ENCODE data around the gene MTRF1L.

Gene MTRF1L, protein sequence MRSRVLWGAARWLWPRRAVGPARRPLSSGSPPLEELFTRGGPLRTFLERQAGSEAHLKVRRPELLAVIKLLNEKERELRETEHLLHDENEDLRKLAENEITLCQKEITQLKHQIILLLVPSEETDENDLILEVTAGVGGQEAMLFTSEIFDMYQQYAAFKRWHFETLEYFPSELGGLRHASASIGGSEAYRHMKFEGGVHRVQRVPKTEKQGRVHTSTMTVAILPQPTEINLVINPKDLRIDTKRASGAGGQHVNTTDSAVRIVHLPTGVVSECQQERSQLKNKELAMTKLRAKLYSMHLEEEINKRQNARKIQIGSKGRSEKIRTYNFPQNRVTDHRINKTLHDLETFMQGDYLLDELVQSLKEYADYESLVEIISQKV

GRCh38 chr6:153002613-153003365 is at the start of gene MTRF1L:
Gene MTRF1L, minus strand, starts transcription at chr6:153002709. Its CDS starts 24 bp downstream, at chr6:153002685.
- Mint-ChIP-seq H3K4me3 (peak within 1 kb of the TSS; percentile 95), H3K27ac (peak within 1 kb of the TSS; percentile 92), H3K4me1 (peaks cover 44% of the 10 kb centered on the region), H3K36me3 (peaks cover 22% of the 10 kb centered on the region), H3K9me3 (peaks cover 5% of the 10 kb centered on the region), H3K27me3 (peaks cover 6% of the 10 kb centered on the region)
- DNase-seq, result peak; percentile 92
- CTCF ChIA-PET, result interaction anchor here (1.1 kb wide), 1 partner anchor 17 kb away, joined by 4 read pairs; no protein-coding TSS in a partner anchor

GRCh38 chr6:153051801-153052200 is 49.3 kb upstream of the MTRF1L start:
- Mint-ChIP-seq H3K4me3 (no peak overlapping the region), H3K27me3 (peaks cover 3% of the 10 kb centered on the region), H3K36me3 (no peaks in the 10 kb centered on the region), H3K9me3 (no peaks in the 10 kb centered on the region), H3K4me1 (no peaks in the 10 kb centered on the region), H3K27ac (no peak overlapping the region)
- DNase-seq, result no peak
- CTCF ChIA-PET, result no interaction called here

DNA sequence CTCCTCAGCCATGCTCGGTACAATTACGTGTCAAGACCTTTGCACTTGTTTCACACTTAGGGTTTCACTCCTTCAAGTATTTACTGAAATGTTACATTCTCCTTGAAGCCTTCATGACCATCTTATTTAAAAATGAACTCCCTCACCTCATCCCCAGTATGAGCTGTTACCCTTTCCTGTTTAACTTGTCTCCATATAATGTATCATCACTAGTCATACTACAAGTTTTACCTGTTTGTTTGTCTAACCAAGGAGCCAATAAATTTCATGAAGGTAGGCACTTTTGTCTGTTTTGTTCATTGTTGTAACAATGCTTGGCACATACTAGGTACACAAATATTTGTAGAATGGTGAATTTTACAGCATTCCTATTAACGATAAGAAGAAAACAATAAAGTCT is 46.1 kb upstream of the MTRF1L start:
- Mint-ChIP-seq H3K4me3 (no peak overlapping the region), H3K4me1 (no peaks in the 10 kb centered on the region), H3K27me3 (peaks cover 2% of the 10 kb centered on the region), H3K27ac (no peak overlapping the region), H3K9me3 (no peaks in the 10 kb centered on the region), H3K36me3 (no peaks in the 10 kb centered on the region)
- CTCF ChIA-PET, result no interaction called here
- DNase-seq, result no peak

- no peaks in the 10 kb centered on the region for H3K9me3 Mint-ChIP-seq
- CTCF ChIA-PET, result no interaction called here
- no peaks in the 10 kb centered on the region for H3K4me1 Mint-ChIP-seq
- H3K27ac Mint-ChIP-seq, result no peak overlapping the region
- no peak overlapping the region for H3K4me3 Mint-ChIP-seq
- DNase-seq, result no peak
- H3K27me3 Mint-ChIP-seq, result no peaks in the 10 kb centered on the region
- H3K36me3 Mint-ChIP-seq, result no peaks in the 10 kb centered on the region
Measured at GRCh38 chr6:153047386-153047785, 44.9 kb upstream of the MTRF1L start.

DNA sequence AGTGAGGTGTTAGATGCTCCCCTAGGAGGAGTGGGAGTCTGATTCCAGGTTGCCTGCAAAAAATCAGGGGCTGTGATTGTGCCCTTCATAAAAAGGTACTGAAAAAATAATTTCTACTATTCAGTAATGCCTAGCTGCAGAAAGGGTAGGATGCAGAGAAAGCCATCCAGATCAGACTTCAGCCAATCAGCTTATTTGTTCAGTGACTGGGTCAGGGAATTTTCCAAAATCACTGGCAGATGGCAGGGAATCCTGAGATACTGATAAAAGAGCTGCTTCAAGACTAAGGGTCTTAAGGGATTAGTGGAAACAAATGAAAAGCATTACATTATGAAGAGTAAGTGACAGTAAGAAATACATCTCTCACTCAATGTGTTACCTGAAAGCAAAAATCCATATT is 42.8 kb upstream of the MTRF1L start:
- CTCF ChIA-PET, result no interaction called here
- Mint-ChIP-seq H3K4me3 (no peak overlapping the region), H3K36me3 (no peaks in the 10 kb centered on the region), H3K4me1 (no peaks in the 10 kb centered on the region), H3K27ac (no peak overlapping the region), H3K9me3 (no peaks in the 10 kb centered on the region), H3K27me3 (no peaks in the 10 kb centered on the region)
- no peak for DNase-seq

DNA sequence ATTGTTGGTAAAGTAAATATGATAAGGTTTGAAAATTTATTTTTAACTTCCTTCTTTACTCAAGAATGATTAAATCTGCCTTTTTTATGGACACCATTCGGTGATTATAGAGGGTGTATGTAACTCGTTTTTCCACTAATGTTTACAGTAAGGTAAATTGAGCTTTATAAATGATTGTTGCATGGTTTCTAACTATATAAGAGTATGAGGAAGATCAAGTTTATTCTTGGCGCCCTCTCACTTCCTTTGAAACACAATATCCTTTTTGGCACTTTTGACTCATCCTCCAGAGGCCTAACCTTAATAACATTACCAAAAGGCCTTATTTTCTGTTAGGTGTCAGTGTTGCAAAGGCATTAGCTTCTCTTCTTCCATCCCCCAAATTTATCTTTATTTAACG is 41.8 kb upstream of the MTRF1L start:
- H3K36me3 Mint-ChIP-seq, result no peaks in the 10 kb centered on the region
- H3K27me3 Mint-ChIP-seq, result no peaks in the 10 kb centered on the region
- no peak for DNase-seq
- CTCF ChIA-PET, result no interaction called here
- H3K4me3 Mint-ChIP-seq, result no peak overlapping the region
- H3K9me3 Mint-ChIP-seq, result no peaks in the 10 kb centered on the region
- no peaks in the 10 kb centered on the region for H3K4me1 Mint-ChIP-seq
- no peak overlapping the region for H3K27ac Mint-ChIP-seq

- CTCF ChIA-PET, result no interaction called here
- Mint-ChIP-seq H3K36me3 (no peaks in the 10 kb centered on the region), H3K27ac (no peak overlapping the region), H3K9me3 (no peaks in the 10 kb centered on the region), H3K27me3 (no peaks in the 10 kb centered on the region), H3K4me1 (no peaks in the 10 kb centered on the region), H3K4me3 (no peak overlapping the region)
- DNase-seq, result no peak
Measured at GRCh38 chr6:153043719-153044118, 41.2 kb upstream of the MTRF1L start.

GRCh38 chr6:153038378-153039057 is 36.0 kb upstream of the MTRF1L start:
- no peak overlapping the region for H3K4me3 Mint-ChIP-seq
- H3K9me3 Mint-ChIP-seq, result no peaks in the 10 kb centered on the region
- H3K27me3 Mint-ChIP-seq, result no peaks in the 10 kb centered on the region
- no peaks in the 10 kb centered on the region for H3K36me3 Mint-ChIP-seq
- H3K27ac Mint-ChIP-seq, result no peak overlapping the region
- H3K4me1 Mint-ChIP-seq, result no peaks in the 10 kb centered on the region
- DNase-seq, result no peak
- CTCF ChIA-PET, result interaction anchor here (0.7 kb wide), 1 partner anchor 8 kb away, joined by 3 read pairs; no protein-coding TSS in a partner anchor

DNA sequence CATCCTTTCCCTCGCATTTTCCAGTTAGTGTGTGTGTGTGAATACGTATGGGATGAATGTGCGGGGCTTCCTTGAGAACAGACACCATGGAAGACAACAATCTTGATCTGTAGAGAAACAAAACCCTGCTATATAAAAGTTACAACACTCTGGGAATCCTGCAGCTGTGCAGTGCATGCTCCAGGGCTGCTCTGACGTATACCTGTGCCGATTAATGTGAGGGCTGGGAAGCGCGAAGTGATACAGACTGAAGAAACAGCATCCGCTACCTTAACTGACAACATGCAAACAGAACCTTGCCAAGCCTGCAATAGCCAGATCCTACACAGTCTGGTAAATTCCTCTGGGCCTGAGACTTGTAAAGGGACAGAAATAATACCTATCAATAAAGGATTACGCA is 31.6 kb upstream of the MTRF1L start:
- DNase-seq, result no peak
- Mint-ChIP-seq H3K9me3 (no peaks in the 10 kb centered on the region), H3K27ac (no peak overlapping the region), H3K27me3 (no peaks in the 10 kb centered on the region), H3K4me3 (no peak overlapping the region), H3K36me3 (no peaks in the 10 kb centered on the region), H3K4me1 (no peaks in the 10 kb centered on the region)
- CTCF ChIA-PET, result interaction anchor here (1.2 kb wide), 1 partner anchor 34 kb away, joined by 3 read pairs; no protein-coding TSS in a partner anchor

DNA sequence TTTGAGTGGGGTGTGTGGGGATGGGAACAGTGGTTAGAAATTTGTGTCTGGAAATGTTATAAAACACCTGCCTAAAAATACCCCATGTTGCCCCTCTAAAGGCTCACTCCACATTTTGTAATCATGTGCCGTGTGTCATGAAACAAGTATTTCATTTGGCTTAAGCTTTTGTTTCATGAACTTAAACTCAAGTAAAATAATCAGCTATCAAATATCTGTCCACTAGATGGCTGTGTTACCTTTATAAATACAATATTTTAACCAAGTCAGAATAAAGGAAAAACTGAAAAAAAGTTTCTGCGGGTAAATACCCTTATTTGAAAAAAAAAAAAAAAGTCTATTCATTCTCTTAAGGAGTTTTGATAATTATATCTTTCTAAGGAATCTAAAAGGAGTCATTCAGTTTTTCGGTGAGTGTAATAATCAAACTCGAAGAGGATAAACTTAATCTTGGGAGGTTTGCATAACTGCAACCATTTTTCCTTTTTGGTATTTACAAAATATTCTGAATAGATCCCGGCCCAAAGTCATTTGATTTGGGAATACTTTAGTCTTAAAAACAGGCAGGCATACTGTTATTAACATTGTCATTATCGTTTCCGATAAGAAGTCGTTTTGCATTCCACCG is 29.9 kb upstream of the MTRF1L start:
- no peaks in the 10 kb centered on the region for H3K4me1 Mint-ChIP-seq
- H3K36me3 Mint-ChIP-seq, result no peaks in the 10 kb centered on the region
- CTCF ChIA-PET, result interaction anchor here (1.2 kb wide), 1 partner anchor 916 kb away, joined by 3 read pairs; no protein-coding TSS in a partner anchor

DNA sequence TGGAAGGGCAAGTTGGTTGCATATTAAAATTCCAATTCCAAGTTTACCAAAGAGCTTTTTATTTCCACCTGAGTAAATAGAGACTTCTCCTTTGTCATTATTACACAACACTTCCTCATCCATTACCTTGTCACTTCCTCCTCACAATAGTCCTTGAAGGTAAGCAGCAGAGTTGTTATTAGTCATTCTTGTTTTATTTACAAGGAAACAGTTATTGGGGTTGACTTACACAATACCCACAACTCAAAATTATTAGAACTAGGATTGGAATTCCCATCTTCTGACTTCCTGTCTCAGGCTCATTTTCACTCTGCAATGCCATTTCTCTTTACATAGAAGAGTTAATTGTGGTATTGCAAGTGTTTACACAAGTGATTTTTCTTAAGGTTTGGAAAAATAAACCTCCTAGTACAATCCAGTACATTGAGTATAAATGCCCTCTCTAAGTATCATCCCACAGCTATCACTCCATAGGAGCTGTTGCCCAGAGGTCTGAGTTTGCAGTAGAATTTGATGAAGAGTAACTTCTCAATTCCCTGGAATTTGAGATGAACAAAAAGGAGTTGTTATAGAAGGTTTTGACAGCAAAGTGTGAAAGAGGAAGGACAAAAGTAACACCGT is 28.9 kb upstream of the MTRF1L start:
- Mint-ChIP-seq H3K36me3 (no peaks in the 10 kb centered on the region), H3K9me3 (no peaks in the 10 kb centered on the region), H3K27ac (no peak overlapping the region), H3K27me3 (peaks cover 6% of the 10 kb centered on the region), H3K4me3 (no peak overlapping the region), H3K4me1 (no peaks in the 10 kb centered on the region)
- DNase-seq, result no peak
- CTCF ChIA-PET, result interaction anchor here (0.6 to 1.4 kb wide), 3 partner anchors 8 to 917 kb away, joined by 3 read pairs; no protein-coding TSS in a partner anchor

More for the DNA sequence above, 29.9 kb upstream of the MTRF1L start:
- no peak for DNase-seq
- H3K9me3 Mint-ChIP-seq, result no peaks in the 10 kb centered on the region
- H3K27ac Mint-ChIP-seq, result no peak overlapping the region
- peaks cover 6% of the 10 kb centered on the region for H3K27me3 Mint-ChIP-seq
- H3K4me3 Mint-ChIP-seq, result no peak overlapping the region

- H3K9me3 Mint-ChIP-seq, result no peaks in the 10 kb centered on the region
- CTCF ChIA-PET, result no interaction called here
- H3K4me1 Mint-ChIP-seq, result no peaks in the 10 kb centered on the region
- H3K36me3 Mint-ChIP-seq, result no peaks in the 10 kb centered on the region
- DNase-seq, result no peak
- peaks cover 10% of the 10 kb centered on the region for H3K27me3 Mint-ChIP-seq
- H3K27ac Mint-ChIP-seq, result no peak overlapping the region
- no peak overlapping the region for H3K4me3 Mint-ChIP-seq
Measured at GRCh38 chr6:153028963-153029362, 26.5 kb upstream of the MTRF1L start.

- DNase-seq, result no peak
- Mint-ChIP-seq H3K27ac (no peak overlapping the region), H3K27me3 (peaks cover 12% of the 10 kb centered on the region), H3K36me3 (no peaks in the 10 kb centered on the region), H3K9me3 (no peaks in the 10 kb centered on the region), H3K4me3 (no peak overlapping the region), H3K4me1 (no peaks in the 10 kb centered on the region)
- CTCF ChIA-PET, result no interaction called here
Measured at GRCh38 chr6:153028286-153028685, 25.8 kb upstream of the MTRF1L start.

- Mint-ChIP-seq H3K4me3 (no peak overlapping the region), H3K9me3 (no peaks in the 10 kb centered on the region), H3K4me1 (no peaks in the 10 kb centered on the region), H3K36me3 (no peaks in the 10 kb centered on the region), H3K27me3 (peaks cover 12% of the 10 kb centered on the region), H3K27ac (no peak overlapping the region)
- CTCF ChIA-PET, result interaction anchor here (1.1 kb wide), 1 partner anchor 87 kb away, joined by 3 read pairs; no protein-coding TSS in a partner anchor
- DNase-seq, result no peak
Measured at GRCh38 chr6:153027480-153027879, 25.0 kb upstream of the MTRF1L start.
